Activated T-helper 1 cell treated with anti-CD3 and anti-CD28 coated beads, Interleukin-2, amount 50 U/mL, for 16 hours (primary cell): Measurements from ENCODE around the gene CPXM1.

Experiments used
- DNase-seq, 2 donors: peaks; one replicate each; pipeline ENCODE4 v3.0.0-alpha.2; 2020; ENCODE audit warnings: low read depth in 1 of 2, low spot score in 1 of 2

The CPXM1 gene

DNA sequence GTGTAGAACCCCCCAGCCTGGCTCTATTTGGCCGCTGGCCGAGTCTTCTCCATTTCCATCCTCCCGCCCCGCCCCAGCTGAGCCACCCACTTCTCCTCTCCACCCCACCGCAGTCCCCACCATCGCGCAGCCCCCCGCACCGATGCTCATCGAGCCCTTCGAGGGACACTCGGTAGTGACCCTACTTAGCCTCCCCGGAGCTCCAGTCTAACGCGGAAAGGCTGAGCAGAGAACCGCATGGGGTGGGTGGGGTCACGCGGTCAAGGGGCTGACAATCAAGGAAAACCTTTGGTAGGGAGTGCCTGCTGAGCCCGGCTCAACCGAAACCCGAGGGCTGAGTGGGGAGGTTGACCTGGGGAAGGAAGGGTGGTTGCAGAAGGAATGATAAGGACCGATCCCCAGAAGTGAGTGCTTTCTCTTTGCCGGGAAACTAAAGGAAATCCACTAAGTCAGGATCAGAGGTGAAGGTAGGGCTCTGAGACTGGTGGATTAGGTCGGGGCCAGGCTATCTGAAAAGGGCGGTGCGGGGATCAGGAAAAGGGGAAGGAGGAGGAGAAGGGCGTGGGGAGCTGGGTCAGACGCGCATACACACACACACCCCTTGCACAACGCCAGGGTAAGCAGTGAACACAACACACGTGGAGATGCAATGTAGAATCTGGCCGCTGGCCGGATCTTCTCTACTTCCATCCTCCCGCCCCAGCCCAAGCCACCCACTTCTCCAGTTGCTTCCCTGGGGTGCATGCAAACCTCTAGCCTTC lies 49.8 kb downstream of the CPXM1 start:
- DNase-seq: no peak

DNA sequence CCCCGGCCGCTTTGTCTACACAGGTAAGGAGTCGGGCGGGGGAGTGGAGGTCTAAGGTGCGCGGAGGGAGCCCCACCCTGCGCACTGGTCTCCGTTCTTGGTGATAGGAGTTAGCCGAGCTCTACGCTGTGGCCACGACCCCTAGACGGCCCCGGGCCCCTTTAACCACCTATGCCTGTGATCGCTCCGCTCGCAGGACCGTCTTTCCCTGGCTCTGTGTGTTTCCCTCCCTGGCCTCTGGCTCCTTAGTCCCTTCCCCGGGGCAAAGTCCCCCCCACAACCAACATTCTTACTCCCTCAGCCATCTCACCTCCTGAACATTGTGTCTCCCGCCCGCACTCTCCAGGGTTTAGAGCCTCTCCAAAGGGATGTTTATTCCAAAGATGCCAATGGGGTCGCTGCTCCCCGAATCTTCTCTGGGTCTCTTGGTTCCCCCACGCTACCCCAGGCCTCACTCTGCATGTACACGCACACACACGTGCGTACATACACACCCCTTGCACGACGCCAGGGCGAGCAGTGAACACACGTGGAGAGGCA lies 50.4 kb downstream of the CPXM1 start:
- no peak for DNase-seq

DNA sequence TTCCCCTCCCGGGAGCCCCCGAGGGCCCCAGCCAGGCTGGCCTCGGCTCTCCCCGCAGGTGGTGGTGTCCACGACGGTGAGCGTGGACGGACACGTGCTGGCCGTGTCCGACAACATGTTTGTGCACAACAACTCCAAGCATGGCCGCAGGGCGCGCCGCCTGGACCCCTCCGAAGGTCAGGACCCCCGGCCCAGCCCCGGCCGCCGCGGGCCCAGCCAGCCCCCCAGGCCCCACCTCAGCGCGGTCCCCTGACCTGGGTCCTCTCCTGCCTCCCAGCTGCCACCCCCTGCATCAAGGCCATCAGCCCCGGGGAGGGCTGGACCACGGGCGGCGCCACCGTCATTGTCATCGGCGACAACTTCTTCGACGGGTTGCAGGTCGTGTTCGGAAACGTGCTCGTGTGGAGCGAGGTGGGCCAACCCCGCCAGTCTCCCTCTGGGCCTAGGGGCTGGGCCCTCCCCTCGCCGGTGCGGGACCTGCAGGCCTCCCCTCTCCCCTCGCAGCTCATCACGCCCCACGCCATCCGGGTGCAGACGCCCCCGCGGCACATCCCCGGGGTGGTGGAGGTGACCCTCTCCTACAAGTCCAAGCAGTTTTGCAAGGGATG lies 51.0 kb downstream of the CPXM1 start:
- DNase-seq: no peak

DNA sequence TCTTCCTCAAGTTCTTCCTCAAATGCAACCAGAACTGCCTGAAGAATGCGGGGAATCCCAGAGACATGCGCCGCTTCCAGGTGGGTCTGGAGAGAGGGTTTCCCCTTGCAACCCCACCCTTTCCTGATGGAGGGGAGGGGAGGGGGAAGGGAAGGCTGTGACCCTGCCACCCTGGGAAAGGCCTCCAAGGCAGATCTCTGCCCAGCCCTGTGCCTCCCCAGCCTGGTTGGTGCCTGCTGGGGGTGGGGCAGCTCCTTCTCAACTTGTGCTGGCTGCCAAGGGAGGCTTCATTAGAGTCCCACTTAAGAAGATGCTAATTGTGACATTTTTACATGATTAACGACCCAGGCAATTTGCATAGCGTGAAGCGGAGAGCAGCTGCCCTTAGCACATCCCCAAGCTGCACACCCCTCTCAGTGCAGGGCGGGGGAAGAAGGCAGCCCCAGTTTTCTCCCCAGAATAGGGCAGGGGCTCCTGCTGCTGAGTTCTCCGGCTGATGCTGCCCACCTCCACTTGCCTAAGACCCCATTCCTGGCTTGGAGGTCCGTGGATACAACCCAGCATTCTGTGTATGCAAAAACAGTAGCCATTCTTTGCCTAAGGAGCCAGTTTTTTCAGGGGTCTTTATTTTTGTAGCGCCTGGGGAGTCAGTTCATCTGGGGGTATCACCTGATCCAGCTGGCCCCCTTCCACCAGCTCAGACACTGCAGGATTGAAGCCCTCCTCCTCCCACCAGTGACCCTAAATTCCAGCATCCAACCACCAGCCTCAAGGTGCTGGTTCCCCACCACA lies 51.7 kb downstream of the CPXM1 start:
- DNase-seq: no peak

DNA sequence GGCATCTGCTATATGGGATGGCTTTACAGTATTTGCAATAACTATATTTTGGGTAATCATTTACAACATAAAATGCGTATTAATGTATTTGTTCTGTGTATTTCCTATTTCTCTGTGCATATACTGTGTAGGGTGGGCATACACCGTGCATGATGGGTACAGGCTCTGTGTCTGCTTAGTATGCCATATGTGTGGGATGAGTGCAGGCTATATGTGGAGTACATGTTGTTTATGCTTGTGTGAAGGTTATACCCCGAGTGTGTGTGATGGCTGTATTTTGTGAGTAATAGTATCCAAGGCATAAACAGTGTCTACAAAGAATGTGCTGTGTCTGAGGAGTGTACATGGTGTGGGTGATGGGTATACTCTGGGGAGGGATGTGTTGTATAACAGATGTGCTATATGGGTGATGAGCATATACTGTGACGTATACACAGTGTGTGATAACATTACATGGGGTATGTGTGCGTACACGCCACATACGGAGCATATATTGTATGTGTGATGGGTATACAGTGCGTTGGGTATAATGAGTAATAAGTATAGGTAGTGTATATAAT lies 52.7 kb downstream of the CPXM1 start:
- DNase-seq: no peak

DNA sequence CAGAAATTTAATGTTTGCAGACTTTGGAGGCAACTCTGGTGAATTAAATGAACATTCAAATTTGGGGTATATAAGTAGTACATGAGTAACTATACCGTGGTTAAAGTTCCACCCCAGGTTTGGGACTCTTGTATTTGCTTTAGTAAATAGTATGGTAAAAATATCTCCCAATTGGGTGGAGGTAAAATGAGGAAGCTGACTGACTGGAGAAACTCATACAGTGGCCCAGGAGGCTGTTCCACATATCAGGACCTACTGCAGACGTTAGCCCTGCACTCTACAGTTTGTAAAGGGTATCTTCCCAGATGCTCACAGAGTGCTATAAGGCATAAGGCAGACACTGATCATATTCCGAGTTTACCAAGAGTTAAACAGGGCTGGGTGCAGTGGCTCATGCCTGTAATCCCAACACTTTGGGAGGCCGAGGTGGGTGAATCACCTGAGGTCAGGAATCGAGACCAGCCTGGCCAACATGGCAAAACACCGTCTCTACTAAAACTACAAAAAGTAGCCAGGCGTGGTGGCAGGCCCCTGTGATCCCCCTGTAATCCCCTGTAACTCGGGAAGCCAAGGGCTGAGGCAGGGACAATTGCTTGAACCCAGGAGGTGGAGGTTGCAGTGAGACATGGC lies 53.7 kb downstream of the CPXM1 start:
- DNase-seq: no peak

DNA sequence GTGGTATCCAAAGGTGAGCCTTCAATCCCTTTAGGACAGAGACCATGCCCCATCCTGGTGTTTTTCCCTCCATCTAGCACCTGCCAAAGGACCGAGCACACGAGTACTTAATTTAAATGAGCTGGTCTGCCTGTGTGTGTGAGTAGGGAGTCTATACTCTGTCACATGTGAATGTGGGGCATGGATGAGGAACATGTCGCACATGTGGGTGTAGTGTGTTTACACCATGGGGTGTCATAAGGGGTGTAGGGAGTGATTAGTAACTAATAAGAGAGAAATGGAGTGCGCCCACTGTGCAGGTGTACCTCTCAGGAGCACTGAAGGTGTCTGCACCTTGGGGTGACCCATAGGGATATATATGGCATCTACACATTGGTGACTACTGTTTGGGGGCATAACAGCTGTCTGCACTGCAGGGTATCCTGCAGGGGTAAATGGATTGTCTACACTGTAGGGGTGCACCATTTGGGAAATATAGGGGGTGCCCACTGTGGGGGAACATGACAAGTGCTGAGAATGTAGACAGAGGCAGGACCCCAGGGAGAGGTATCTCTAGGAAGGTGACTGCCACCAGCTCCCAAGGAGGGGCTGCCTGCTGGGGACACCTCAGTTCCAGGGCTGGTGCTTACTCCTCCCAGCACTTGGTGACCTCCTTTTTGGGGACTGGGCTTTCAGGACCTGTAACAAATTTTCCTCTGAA lies 54.3 kb downstream of the CPXM1 start:
- DNase-seq: no peak

DNA sequence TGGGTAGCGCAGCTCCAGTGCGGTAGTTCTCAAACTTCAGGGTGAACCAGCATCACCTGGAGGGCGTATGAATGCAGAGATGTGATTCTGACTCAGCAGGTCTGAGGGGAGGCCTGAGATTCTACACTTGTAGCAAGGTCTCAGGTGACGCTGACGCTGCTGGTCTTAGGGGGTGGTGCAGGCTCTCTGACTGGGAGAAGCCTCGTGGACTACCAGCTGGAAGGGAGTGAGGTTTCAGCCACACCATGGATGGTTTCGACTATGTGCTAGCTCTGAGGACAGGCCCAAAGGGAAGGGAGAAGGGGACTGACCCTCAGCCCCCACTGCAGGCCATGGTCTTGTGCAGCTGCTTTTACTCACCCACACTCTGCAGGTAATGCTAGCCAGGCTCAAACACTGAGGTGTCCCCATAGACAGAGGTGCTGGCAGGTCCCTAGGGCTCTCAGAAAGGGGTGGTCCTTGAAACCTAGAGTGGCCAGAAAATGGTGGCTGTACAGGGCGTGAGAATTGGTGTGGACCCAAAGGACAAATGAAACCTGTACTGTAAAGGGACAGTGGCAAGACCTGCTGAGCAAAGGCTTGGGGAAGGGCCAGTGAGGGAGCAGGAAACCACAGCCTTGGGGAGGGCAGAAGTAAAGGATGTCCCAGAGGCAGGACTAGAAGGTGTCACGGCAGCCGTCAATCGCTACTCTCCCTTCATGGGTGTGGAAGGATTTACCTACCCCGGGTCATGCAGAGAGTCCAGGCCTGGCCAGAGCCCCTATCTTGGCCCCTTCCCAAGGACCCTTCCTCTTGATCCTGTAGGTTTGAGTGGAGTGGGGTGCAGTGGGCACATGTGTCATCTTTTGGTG lies 55.1 kb downstream of the CPXM1 start:
- DNase-seq: no peak
